ENCODE measurements around the gene UCP3. TPM values are rescaled to one million over a fixed set of nuclear protein-coding genes. Genes with fewer than 3 reads are reported as not detected.

UCP3 gene
- total RNA-seq, 1 donor from 2014 or later = 1.8 TPM

DNA sequence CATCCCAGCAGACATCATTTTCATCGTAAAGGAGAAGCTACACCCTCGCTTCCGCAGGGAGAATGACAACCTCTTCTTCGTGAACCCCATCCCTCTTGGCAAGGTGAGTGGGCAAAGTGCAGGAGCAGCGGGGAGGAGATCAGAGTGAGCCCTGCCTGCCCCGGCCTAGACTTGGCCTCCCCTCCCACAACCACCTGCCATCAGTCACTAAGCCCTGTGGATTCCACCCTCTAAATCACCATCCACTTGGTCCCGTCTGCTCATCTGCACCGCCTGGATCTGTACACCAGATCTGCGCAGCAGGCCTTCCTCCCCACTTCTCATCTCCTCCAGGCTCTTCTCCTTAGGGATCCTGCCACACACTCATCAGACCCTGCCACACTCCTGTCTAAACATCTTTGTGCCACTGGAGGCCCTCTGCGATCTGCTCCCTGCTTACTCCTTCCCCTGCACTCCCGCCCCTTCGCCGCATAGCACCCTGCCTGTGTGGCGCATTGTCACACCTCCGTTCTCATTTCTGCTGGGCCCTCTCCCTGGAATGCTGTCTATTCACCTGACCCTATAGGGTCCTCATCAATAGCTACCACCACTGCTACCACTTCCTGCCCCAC lies 40.4 kb downstream of the UCP3 start:
- Mint-ChIP-seq H3K27me3 (ENCODE audit: unreplicated experiment) (no peaks in the 10 kb centered on the region), H3K4me1 (ENCODE audit: unreplicated experiment) (peaks cover 16% of the 10 kb centered on the region), H3K36me3 (ENCODE audit: unreplicated experiment) (no peaks in the 10 kb centered on the region), H3K27ac (ENCODE audit: unreplicated experiment) (no peak overlapping the region), H3K9me3 (ENCODE audit: unreplicated experiment) (no peaks in the 10 kb centered on the region), H3K4me3 (ENCODE audit: unreplicated experiment) (no peak overlapping the region)
- TF ChIP-seq, protein P1, sequence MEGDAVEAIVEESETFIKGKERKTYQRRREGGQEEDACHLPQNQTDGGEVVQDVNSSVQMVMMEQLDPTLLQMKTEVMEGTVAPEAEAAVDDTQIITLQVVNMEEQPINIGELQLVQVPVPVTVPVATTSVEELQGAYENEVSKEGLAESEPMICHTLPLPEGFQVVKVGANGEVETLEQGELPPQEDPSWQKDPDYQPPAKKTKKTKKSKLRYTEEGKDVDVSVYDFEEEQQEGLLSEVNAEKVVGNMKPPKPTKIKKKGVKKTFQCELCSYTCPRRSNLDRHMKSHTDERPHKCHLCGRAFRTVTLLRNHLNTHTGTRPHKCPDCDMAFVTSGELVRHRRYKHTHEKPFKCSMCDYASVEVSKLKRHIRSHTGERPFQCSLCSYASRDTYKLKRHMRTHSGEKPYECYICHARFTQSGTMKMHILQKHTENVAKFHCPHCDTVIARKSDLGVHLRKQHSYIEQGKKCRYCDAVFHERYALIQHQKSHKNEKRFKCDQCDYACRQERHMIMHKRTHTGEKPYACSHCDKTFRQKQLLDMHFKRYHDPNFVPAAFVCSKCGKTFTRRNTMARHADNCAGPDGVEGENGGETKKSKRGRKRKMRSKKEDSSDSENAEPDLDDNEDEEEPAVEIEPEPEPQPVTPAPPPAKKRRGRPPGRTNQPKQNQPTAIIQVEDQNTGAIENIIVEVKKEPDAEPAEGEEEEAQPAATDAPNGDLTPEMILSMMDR (IDR thresholded peaks at IDR 0.05) = no peak
- no peak for DNase-seq (ENCODE audit: extremely low spot score, unreplicated experiment)

DNA sequence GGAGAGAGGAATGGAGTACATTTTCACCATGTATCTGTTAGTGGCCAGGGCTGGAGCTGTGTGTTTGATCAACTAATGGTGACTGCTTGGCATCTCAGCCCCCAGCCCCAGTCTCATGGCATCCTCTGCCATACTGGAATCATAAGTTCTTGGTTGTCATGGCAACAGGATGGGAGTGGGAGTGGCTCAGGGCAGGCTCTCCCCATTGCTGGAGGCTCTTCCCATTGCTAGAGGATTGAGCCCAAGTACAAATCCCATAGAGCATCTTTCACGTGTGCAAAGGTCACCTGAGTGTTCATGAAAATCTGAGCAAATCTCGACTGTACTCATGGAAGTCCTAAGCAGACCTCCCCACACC lies 43.1 kb downstream of the UCP3 start:
- H3K36me3 Mint-ChIP-seq (ENCODE audit: unreplicated experiment) = no peaks in the 10 kb centered on the region
- H3K4me3 Mint-ChIP-seq (ENCODE audit: unreplicated experiment) = no peak overlapping the region
- TF ChIP-seq, protein P1 (IDR thresholded peaks at IDR 0.05) = no peak
- H3K4me1 Mint-ChIP-seq (ENCODE audit: unreplicated experiment) = peaks cover 15% of the 10 kb centered on the region
- no peaks in the 10 kb centered on the region for H3K27me3 Mint-ChIP-seq (ENCODE audit: unreplicated experiment)
- H3K9me3 Mint-ChIP-seq (ENCODE audit: unreplicated experiment) = no peaks in the 10 kb centered on the region
- no peak overlapping the region for H3K27ac Mint-ChIP-seq (ENCODE audit: unreplicated experiment)
- no peak for DNase-seq (ENCODE audit: extremely low spot score, unreplicated experiment)

- Mint-ChIP-seq H3K9me3 (ENCODE audit: unreplicated experiment) (no peaks in the 10 kb centered on the region), H3K36me3 (ENCODE audit: unreplicated experiment) (no peaks in the 10 kb centered on the region), H3K4me1 (ENCODE audit: unreplicated experiment) (peaks cover 13% of the 10 kb centered on the region), H3K4me3 (ENCODE audit: unreplicated experiment) (no peak overlapping the region), H3K27me3 (ENCODE audit: unreplicated experiment) (no peaks in the 10 kb centered on the region), H3K27ac (ENCODE audit: unreplicated experiment) (no peak overlapping the region)
- TF ChIP-seq, protein P1 (IDR thresholded peaks at IDR 0.05) = no peak
- DNase-seq (ENCODE audit: extremely low spot score, unreplicated experiment) = no peak
Observed at GRCh38 chr11:73965076-73965763, 43.7 kb downstream of the UCP3 start.

DNA sequence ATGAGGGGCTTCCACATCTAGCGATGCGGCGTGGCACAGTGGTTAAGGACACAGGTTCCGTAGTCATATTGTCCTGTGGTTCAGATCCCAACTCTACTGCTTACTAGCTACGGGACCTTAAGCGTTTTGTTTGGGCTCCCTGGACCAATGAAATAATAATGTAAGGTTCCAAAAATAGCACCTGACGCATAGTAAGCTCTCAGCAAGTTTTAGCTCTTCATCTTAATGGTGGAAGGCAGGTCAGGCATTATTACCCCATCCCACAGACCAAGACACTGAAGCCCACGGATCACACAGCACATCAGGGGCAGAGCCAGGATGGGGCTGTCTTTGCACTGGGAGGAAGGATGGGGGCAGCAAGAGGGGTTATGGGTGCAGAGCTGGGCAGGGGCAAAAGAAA lies 45.0 kb downstream of the UCP3 start:
- H3K27me3 Mint-ChIP-seq (ENCODE audit: unreplicated experiment) = no peaks in the 10 kb centered on the region
- TF ChIP-seq, protein P1 (IDR thresholded peaks at IDR 0.05) = no peak
- H3K27ac Mint-ChIP-seq (ENCODE audit: unreplicated experiment) = no peak overlapping the region
- DNase-seq (ENCODE audit: extremely low spot score, unreplicated experiment) = no peak
- H3K9me3 Mint-ChIP-seq (ENCODE audit: unreplicated experiment) = no peaks in the 10 kb centered on the region
- H3K4me1 Mint-ChIP-seq (ENCODE audit: unreplicated experiment) = peaks cover 10% of the 10 kb centered on the region
- no peak overlapping the region for H3K4me3 Mint-ChIP-seq (ENCODE audit: unreplicated experiment)
- no peaks in the 10 kb centered on the region for H3K36me3 Mint-ChIP-seq (ENCODE audit: unreplicated experiment)

DNA sequence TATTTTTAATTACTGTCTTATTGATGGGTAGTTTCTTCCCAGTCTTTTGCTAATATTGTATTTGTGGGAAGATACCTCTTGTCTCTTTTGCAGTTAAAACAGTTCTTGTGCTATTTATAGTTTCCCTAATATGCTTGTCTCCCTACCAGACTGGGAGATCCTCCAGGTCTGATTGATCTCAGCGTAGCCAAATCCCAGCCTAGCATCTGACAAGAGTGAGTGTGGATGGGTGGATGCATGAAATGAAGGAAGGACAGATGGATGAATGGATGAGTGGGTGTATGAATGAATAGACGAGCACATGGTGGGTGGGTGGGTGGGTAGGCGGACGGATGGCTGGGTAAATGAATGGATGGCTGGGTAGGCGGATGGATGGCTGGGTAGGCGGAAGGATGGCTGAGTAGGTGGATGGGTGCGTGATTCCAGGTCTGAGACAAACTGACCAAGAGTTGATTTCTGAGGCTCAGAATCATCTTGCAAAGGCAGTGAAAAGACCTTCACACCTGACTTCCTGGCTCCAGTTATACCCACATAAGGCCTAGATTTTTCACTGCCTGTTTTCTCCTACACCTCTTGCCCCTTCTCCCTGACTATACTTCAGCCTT lies 46.7 kb downstream of the UCP3 start:
- Mint-ChIP-seq H3K27me3 (ENCODE audit: unreplicated experiment) (no peaks in the 10 kb centered on the region), H3K4me3 (ENCODE audit: unreplicated experiment) (no peak overlapping the region), H3K36me3 (ENCODE audit: unreplicated experiment) (no peaks in the 10 kb centered on the region), H3K27ac (ENCODE audit: unreplicated experiment) (no peak overlapping the region), H3K9me3 (ENCODE audit: unreplicated experiment) (no peaks in the 10 kb centered on the region), H3K4me1 (ENCODE audit: unreplicated experiment) (peaks cover 10% of the 10 kb centered on the region)
- TF ChIP-seq, protein P1 (IDR thresholded peaks at IDR 0.05) = no peak
- no peak for DNase-seq (ENCODE audit: extremely low spot score, unreplicated experiment)

Data from osteocyte (in vitro differentiated cells).